GM18498 (cell line): Measurements from ENCODE around the gene CDK9.

Source experiments
- ATAC-seq: cut with Tn5 transposase; IDR thresholded peaks from one replicate; pipeline ENCODE4 v1.9.1; 2021; ENCODE audit warnings: mild to moderate bottlenecking, moderate library complexity; ENCODE audit not compliant: unreplicated experiment

Gene CDK9

GRCh38 chr9:127761491-127761956 lies 24.3 kb upstream of the CDK9 start:
- no peak for ATAC-seq

GRCh38 chr9:127762111-127762676 lies 23.6 kb upstream of the CDK9 start:
- ATAC-seq, result no peak

- ATAC-seq, result no peak
Measured at GRCh38 chr9:127763918-127764384, 21.9 kb upstream of the CDK9 start.

GRCh38 chr9:127765418-127765817 lies 20.4 kb upstream of the CDK9 start:
- ATAC-seq, result no peak

GRCh38 chr9:127767410-127767809 lies 18.4 kb upstream of the CDK9 start:
- ATAC-seq, result no peak

- no peak for ATAC-seq
Measured at GRCh38 chr9:127767909-127768331, 17.9 kb upstream of the CDK9 start.

GRCh38 chr9:127768698-127769097 lies 17.1 kb upstream of the CDK9 start:
- ATAC-seq, result no peak

GRCh38 chr9:127769101-127769500 lies 16.7 kb upstream of the CDK9 start:
- no peak for ATAC-seq

- no peak for ATAC-seq
Measured at GRCh38 chr9:127769929-127770582, 15.8 kb upstream of the CDK9 start.

- ATAC-seq, result no peak
Measured at GRCh38 chr9:127770583-127770904, 15.3 kb upstream of the CDK9 start.

- ATAC-seq, result peak; percentile 91
Measured at GRCh38 chr9:127770905-127771569, 14.8 kb upstream of the CDK9 start.

- no peak for ATAC-seq
Measured at GRCh38 chr9:127771570-127772189, 14.2 kb upstream of the CDK9 start.

- no peak for ATAC-seq
Measured at GRCh38 chr9:127772603-127773002, 13.2 kb upstream of the CDK9 start.

- no peak for ATAC-seq
Measured at GRCh38 chr9:127773272-127773671, 12.6 kb upstream of the CDK9 start.

- ATAC-seq, result no peak
Measured at GRCh38 chr9:127773981-127774380, 11.9 kb upstream of the CDK9 start.

GRCh38 chr9:127776195-127776923 lies 9.5 kb upstream of the CDK9 start:
- peak; percentile 34 for ATAC-seq

GRCh38 chr9:127776924-127777289 lies 8.9 kb upstream of the CDK9 start:
- ATAC-seq, result no peak

- ATAC-seq, result no peak
Measured at GRCh38 chr9:127777368-127777980, 8.4 kb upstream of the CDK9 start.

GRCh38 chr9:127778280-127779135 lies 7.3 kb upstream of the CDK9 start, which contains the start of gene SH2D3C:
SH2D3C (minus strand) TSS chr9:127778666; CDS start chr9:127778627, 39 bp downstream.
- peak; percentile 40 for ATAC-seq
